Measurements from ENCODE around the gene VSX2.

The VSX2 gene

GRCh38 chr14:74220991-74221390, 18.3 kb upstream of the VSX2 start:
- in situ Hi-C loops (cut with MboI; ENCODE audit: low sequenced_read_pairs), result no loop called here

GRCh38 chr14:74221741-74222140, 17.5 kb upstream of the VSX2 start:
- in situ Hi-C loops (cut with MboI; ENCODE audit: low sequenced_read_pairs), result no loop called here

- in situ Hi-C loops (cut with MboI; ENCODE audit: low sequenced_read_pairs), result no loop called here
Observed at GRCh38 chr14:74223016-74223415, 16.2 kb upstream of the VSX2 start.

GRCh38 chr14:74231784-74232183, 7.5 kb upstream of the VSX2 start:
- in situ Hi-C loops (cut with MboI; ENCODE audit: low sequenced_read_pairs), result no loop called here

GRCh38 chr14:74235017-74235416, 4.2 kb upstream of the VSX2 start:
- in situ Hi-C loops (cut with MboI; ENCODE audit: low sequenced_read_pairs), result no loop called here

GRCh38 chr14:74237441-74237840, 1.8 kb upstream of the VSX2 start:
- in situ Hi-C loops (cut with MboI; ENCODE audit: low sequenced_read_pairs), result no loop called here

GRCh38 chr14:74239848-74240793, 872 bp downstream of the VSX2 start:
- in situ Hi-C loops (cut with MboI; ENCODE audit: low sequenced_read_pairs), result no loop called here

- in situ Hi-C loops (cut with MboI; ENCODE audit: low sequenced_read_pairs), result no loop called here
Observed at GRCh38 chr14:74240794-74241651, 1.8 kb downstream of the VSX2 start.

- in situ Hi-C loops (cut with MboI; ENCODE audit: low sequenced_read_pairs), result no loop called here
Observed at GRCh38 chr14:74241652-74242017, 2.4 kb downstream of the VSX2 start.

GRCh38 chr14:74242021-74242779, 3.0 kb downstream of the VSX2 start:
- in situ Hi-C loops (cut with MboI; ENCODE audit: low sequenced_read_pairs), result no loop called here

- in situ Hi-C loops (cut with MboI; ENCODE audit: low sequenced_read_pairs), result no loop called here
Observed at GRCh38 chr14:74242780-74243042, 3.5 kb downstream of the VSX2 start.

- in situ Hi-C loops (cut with MboI; ENCODE audit: low sequenced_read_pairs), result no loop called here
Observed at GRCh38 chr14:74243051-74243450, 3.8 kb downstream of the VSX2 start.

- in situ Hi-C loops (cut with MboI; ENCODE audit: low sequenced_read_pairs), result no loop called here
Observed at GRCh38 chr14:74244115-74244514, 4.9 kb downstream of the VSX2 start.

- in situ Hi-C loops (cut with MboI; ENCODE audit: low sequenced_read_pairs), result no loop called here
Observed at GRCh38 chr14:74245292-74245691, 6.0 kb downstream of the VSX2 start.

GRCh38 chr14:74246542-74246941, 7.3 kb downstream of the VSX2 start:
- in situ Hi-C loops (cut with MboI; ENCODE audit: low sequenced_read_pairs), result no loop called here

- in situ Hi-C loops (cut with MboI; ENCODE audit: low sequenced_read_pairs), result no loop called here
Observed at GRCh38 chr14:74248017-74248416, 8.8 kb downstream of the VSX2 start.

GRCh38 chr14:74249433-74250375, 10.5 kb downstream of the VSX2 start:
- in situ Hi-C loops (cut with MboI; ENCODE audit: low sequenced_read_pairs), result no loop called here

GRCh38 chr14:74255281-74255680, 16.0 kb downstream of the VSX2 start:
- in situ Hi-C loops (cut with MboI; ENCODE audit: low sequenced_read_pairs), result no loop called here

- in situ Hi-C loops (cut with MboI; ENCODE audit: low sequenced_read_pairs), result no loop called here
Observed at GRCh38 chr14:74257078-74257940, 18.1 kb downstream of the VSX2 start.

Data from hTERT RPE-1 (cell line).